ENCODE data around the gene EGR4.

Gene EGR4

GRCh38 chr2:73252238-73253027 is 40.9 kb downstream of the EGR4 start:
- ATAC-seq, result no peak
- no peak for TF ChIP-seq CREB5 (CRISPR knock-in tag; IDR thresholded peaks at IDR 0.05; ENCODE audit: low read depth)
- no peak for TF ChIP-seq TSHZ2 (CRISPR knock-in tag; IDR thresholded peaks at IDR 0.05)
- TF ChIP-seq TOX (CRISPR knock-in tag; IDR thresholded peaks at IDR 0.05; ENCODE audit: borderline replicate concordance), result no peak

GRCh38 chr2:73250872-73251846 is 42.2 kb downstream of the EGR4 start:
- ATAC-seq, result no peak
- TF ChIP-seq ZNF565 (CRISPR knock-in tag; conservative IDR thresholded peaks at IDR 0.05; ENCODE audit: low read depth) (no peak), ZNF8 (CRISPR knock-in tag; IDR thresholded peaks at IDR 0.05) (no peak), POU6F1 (CRISPR knock-in tag; IDR thresholded peaks at IDR 0.05; ENCODE audit: borderline replicate concordance, low read depth) (no peak), TCF4 (CRISPR knock-in tag; IDR thresholded peaks at IDR 0.05; ENCODE audit: borderline replicate concordance) (no peak), CSRNP3 (CRISPR knock-in tag; IDR thresholded peaks at IDR 0.05) (no peak), ZNF70 (CRISPR knock-in tag; IDR thresholded peaks at IDR 0.05) (no peak), GLIS3 (CRISPR knock-in tag; IDR thresholded peaks at IDR 0.05) (no peak)

GRCh38 chr2:73249636-73250035 is 43.7 kb downstream of the EGR4 start:
- no peak for ATAC-seq
- no peak for TF ChIP-seq RARB (CRISPR knock-in tag; IDR thresholded peaks at IDR 0.05)
- TF ChIP-seq ZFP30 (CRISPR knock-in tag; IDR thresholded peaks at IDR 0.05), result no peak
- TF ChIP-seq PPARA (CRISPR knock-in tag; IDR thresholded peaks at IDR 0.05; ENCODE audit: borderline replicate concordance), result no peak
- no peak for TF ChIP-seq POU6F1 (CRISPR knock-in tag; IDR thresholded peaks at IDR 0.05; ENCODE audit: borderline replicate concordance, low read depth)
- no peak for TF ChIP-seq TOX (CRISPR knock-in tag; IDR thresholded peaks at IDR 0.05; ENCODE audit: borderline replicate concordance)
- no peak for TF ChIP-seq BACH2 (CRISPR knock-in tag; IDR thresholded peaks at IDR 0.05; ENCODE audit: borderline replicate concordance)
- TF ChIP-seq TCF4 (CRISPR knock-in tag; IDR thresholded peaks at IDR 0.05; ENCODE audit: borderline replicate concordance), result no peak
- TF ChIP-seq ZC3H10 (CRISPR knock-in tag; IDR thresholded peaks at IDR 0.05), result no peak
- no peak for TF ChIP-seq TSHZ2 (CRISPR knock-in tag; IDR thresholded peaks at IDR 0.05)
- TF ChIP-seq SNAI2 (CRISPR knock-in tag; IDR thresholded peaks at IDR 0.05), result no peak
- no peak for TF ChIP-seq ISL1 (CRISPR knock-in tag; IDR thresholded peaks at IDR 0.05)
